ENCODE results near the gene NDUFB3.
"Not testable (repeated sequence)": the region's sequence is repeated elsewhere in the genome, so short reads cannot be mapped to it uniquely, and the experiment has no call there.

The NDUFB3 gene

DNA sequence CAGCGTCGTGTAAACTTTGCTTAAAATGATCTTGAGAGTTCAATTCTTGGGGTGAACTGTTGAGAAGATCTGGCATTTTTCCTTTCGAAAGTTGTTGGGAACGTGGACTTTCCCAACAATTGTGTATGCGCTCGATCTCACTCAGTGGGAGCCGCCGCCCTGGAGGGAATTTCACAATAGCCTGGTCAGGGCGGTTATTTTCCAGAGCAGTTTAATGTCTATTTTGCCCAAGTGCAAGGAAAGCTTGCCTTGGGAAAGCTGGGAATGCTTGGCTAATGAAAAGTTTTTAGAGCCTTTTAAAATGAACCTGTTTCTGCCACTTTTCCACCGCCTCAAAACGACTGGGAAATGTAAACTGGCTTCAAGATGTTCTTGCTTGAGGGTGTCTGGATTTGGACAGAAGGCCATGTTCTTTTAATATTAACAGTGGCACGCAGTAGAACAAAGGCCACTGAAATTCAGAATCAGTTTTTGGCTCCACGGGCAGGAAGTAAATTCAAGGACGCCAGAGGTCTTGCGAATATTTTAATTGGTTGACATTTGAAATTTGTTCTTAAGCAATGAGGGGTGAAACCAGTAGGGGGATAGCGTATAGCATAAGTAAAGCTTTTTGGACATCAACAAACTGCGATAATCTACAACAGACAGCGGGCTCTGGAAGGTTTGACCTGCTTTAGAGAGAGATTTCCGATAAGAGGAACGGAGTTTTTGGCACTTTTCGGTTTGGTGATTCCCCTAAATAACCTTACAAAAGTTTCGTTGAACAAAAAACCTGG lies 45.3 kb downstream of the NDUFB3 start:
- peak overlapping the region; percentile 83 for H3K4me3 Mint-ChIP-seq
- peaks cover 28% of the 10 kb centered on the region for H3K4me1 Mint-ChIP-seq
- TF ChIP-seq, protein P1, sequence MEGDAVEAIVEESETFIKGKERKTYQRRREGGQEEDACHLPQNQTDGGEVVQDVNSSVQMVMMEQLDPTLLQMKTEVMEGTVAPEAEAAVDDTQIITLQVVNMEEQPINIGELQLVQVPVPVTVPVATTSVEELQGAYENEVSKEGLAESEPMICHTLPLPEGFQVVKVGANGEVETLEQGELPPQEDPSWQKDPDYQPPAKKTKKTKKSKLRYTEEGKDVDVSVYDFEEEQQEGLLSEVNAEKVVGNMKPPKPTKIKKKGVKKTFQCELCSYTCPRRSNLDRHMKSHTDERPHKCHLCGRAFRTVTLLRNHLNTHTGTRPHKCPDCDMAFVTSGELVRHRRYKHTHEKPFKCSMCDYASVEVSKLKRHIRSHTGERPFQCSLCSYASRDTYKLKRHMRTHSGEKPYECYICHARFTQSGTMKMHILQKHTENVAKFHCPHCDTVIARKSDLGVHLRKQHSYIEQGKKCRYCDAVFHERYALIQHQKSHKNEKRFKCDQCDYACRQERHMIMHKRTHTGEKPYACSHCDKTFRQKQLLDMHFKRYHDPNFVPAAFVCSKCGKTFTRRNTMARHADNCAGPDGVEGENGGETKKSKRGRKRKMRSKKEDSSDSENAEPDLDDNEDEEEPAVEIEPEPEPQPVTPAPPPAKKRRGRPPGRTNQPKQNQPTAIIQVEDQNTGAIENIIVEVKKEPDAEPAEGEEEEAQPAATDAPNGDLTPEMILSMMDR (IDR thresholded peaks at IDR 0.05) = no peak
- H3K27me3 Mint-ChIP-seq (ENCODE audit: low read depth, poor library complexity) = peaks cover 27% of the 10 kb centered on the region
- peaks cover 18% of the 10 kb centered on the region for H3K9me3 Mint-ChIP-seq
- DNase-seq = no peak
- H3K36me3 Mint-ChIP-seq (ENCODE audit: low read depth) = peaks cover 6% of the 10 kb centered on the region
- H3K27ac Mint-ChIP-seq = peak overlapping the region; percentile 31

DNA sequence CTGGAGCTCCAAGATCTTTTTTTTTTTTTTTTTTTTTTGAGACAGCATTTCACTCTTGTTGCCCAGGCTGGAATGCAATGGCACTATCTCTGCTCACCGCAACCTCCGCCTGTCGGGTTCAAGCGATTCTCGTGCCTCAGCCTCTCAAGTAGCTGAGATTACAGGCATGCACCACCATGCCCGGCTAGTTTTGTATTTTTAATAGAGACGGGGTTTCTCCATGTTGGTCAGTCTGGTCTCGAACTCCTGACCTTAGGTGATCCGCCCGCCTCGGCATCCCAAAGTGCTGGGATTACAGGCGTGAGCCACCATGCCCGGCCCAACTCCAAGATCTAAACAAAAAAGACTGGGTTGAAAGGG lies 45.9 kb downstream of the NDUFB3 start:
- peaks cover 27% of the 10 kb centered on the region for H3K27me3 Mint-ChIP-seq (ENCODE audit: low read depth, poor library complexity)
- DNase-seq; H3K27ac Mint-ChIP-seq; H3K36me3 Mint-ChIP-seq (ENCODE audit: low read depth): not testable (repeated sequence)
- peaks cover 28% of the 10 kb centered on the region for H3K4me1 Mint-ChIP-seq
- peak overlapping the region; percentile 87 for H3K4me3 Mint-ChIP-seq
- H3K9me3 Mint-ChIP-seq = peaks cover 18% of the 10 kb centered on the region

DNA sequence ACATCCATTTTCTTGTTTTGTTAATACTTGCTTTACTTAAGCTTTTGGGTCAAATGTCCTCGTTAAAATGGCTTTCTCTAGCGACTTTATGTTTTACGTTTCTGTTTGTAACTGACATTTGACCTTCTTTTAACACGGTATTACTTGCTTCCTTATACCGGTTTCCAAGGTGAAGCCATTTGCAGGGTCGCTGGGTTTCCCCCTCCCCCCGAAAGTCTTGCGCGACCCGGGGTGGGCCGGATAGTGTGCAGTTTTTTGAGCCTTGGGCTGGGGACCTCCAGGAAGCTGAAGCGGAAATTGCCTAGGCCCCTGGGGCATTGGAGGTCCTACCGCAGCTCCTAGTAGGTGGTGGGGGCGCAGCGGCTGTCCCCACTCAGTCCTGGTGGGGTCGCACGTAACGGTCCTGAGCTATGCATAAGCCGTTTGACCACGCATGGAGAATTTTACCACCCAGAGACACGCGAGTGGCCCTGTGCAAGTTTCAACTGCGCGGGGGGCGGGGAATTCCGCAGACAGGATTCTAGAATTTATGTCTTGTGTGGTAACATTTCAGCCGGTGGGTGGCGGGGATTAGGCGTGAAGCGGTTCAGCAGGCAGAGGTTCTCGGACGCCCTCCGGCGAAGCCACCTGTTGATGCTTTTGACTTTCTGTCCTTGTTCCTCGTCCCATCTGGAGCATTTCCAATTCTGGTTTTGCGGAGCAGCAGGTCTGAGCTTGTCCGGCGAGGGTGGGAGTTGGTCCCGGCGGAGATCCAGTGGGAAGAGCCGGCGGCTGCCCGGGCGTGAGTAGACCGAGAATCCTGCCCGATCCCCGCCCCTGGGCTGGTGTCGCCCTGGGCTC lies 46.5 kb downstream of the NDUFB3 start:
- Mint-ChIP-seq H3K27ac (no peak overlapping the region), H3K36me3 (ENCODE audit: low read depth) (peaks cover 6% of the 10 kb centered on the region), H3K4me1 (peaks cover 28% of the 10 kb centered on the region), H3K27me3 (ENCODE audit: low read depth, poor library complexity) (peaks cover 27% of the 10 kb centered on the region), H3K9me3 (peaks cover 18% of the 10 kb centered on the region), H3K4me3 (peak overlapping the region; percentile 87)
- DNase-seq = peak; percentile 69
- TF ChIP-seq, protein P1 (IDR thresholded peaks at IDR 0.05) = no peak

DNA sequence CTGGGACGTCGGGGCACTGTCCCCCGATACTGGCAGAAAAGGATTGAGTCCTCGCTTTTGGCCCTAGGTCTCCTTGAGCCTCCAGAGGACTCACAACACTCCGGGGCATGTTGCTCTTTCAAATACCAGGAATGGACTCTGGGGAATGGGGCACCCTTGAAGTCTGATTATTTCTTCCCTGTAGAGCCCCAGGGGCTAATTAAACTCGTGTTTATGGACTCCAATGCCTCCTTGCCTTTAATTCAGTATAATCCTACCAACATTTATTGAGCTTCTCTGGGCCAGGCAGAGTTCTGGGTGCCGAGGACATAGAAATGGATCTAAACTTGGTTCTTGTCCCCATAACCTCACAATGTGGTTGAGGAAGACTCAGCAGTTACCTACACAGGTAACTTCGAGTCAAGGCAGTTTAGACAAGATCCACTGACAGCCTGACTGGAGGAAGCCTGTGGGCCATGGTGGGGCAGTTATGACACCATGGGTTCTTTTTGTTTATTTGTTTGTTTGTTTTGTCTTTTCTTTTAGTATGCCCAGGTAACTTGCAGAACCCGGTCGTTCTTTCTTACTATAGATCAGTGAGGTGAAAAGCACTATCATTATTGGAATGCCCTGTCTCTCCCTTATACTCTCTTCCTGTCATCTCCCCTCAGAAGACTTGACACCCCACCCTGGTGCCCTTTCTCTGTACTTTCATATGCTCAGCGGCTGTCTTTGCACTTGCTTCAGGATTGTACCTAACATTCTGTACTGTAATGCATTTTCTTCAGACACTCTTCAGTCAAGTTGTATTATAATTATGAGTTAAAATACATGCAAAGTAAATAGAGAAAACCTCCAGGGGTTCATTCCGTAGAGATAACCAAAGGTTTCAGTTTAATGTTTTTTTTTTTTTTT lies 47.4 kb downstream of the NDUFB3 start:
- no peak for DNase-seq
- peaks cover 27% of the 10 kb centered on the region for H3K27me3 Mint-ChIP-seq (ENCODE audit: low read depth, poor library complexity)
- TF ChIP-seq, protein P1 (IDR thresholded peaks at IDR 0.05) = no peak
- H3K9me3 Mint-ChIP-seq = peaks cover 18% of the 10 kb centered on the region
- H3K27ac Mint-ChIP-seq = peak overlapping the region; percentile 13
- peaks cover 28% of the 10 kb centered on the region for H3K4me1 Mint-ChIP-seq
- H3K4me3 Mint-ChIP-seq = peak overlapping the region; percentile 87
- peaks cover 6% of the 10 kb centered on the region for H3K36me3 Mint-ChIP-seq (ENCODE audit: low read depth)

DNA sequence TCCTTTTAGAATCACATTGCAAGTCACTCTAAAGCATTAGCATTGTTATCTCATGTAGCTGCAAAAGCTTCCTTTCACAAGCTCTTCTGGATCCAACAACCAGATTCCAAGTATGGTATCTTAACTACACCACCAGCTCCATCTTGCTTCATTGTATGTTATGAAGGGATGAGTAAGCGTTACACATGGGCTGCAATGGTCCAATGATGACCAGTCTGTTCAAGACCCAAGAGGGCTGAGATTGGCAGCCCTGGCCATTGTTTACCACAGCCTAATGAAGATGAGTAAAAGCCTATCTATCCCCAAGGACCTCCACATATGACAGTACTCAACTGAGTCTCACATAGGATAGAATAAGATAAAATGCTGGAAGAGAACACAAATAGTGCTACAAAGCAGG lies 50.5 kb downstream of the NDUFB3 start:
- no peak overlapping the region for H3K27ac Mint-ChIP-seq
- H3K9me3 Mint-ChIP-seq = peaks cover under 1% of the 10 kb centered on the region
- no peak overlapping the region for H3K4me3 Mint-ChIP-seq
- TF ChIP-seq, protein P1 (IDR thresholded peaks at IDR 0.05) = no peak
- no peak for DNase-seq
- peaks cover 26% of the 10 kb centered on the region for H3K27me3 Mint-ChIP-seq (ENCODE audit: low read depth, poor library complexity)
- peaks cover 30% of the 10 kb centered on the region for H3K4me1 Mint-ChIP-seq
- H3K36me3 Mint-ChIP-seq (ENCODE audit: low read depth) = no peaks in the 10 kb centered on the region
